ENCODE data around the gene PPP1R26.

Gene PPP1R26

GRCh38 chr9:135442075-135442474 lies 37.5 kb upstream of the PPP1R26 start:
- TF ChIP-seq FOXP2 (optimal IDR thresholded peaks at IDR 0.05; ENCODE audit: borderline replicate concordance, extremely low read depth, extremely low read length, insufficient read depth) (no peak), SIN3A (IDR thresholded peaks at IDR 0.05; ENCODE audit: borderline replicate concordance, insufficient read depth, low read length) (no peak)

GRCh38 chr9:135443797-135444425 lies 35.7 kb upstream of the PPP1R26 start:
- TF ChIP-seq REST (IDR thresholded peaks at IDR 0.05; ENCODE audit: insufficient read depth in 1 of 2, low read depth in 2 of 2, low read length in 2 of 2) = no peak
- TF ChIP-seq FOXP2 (optimal IDR thresholded peaks at IDR 0.05; ENCODE audit: borderline replicate concordance, extremely low read depth, extremely low read length, insufficient read depth) = no peak
- TF ChIP-seq POLR2AphosphoS5 (IDR thresholded peaks at IDR 0.05; ENCODE audit: low read depth, low read length) = no peak
- TF ChIP-seq TAF1 (IDR thresholded peaks at IDR 0.05; ENCODE audit: borderline replicate concordance, insufficient read depth, low read length) = no peak
- no peak for TF ChIP-seq SIN3A (IDR thresholded peaks at IDR 0.05; ENCODE audit: borderline replicate concordance, insufficient read depth, low read length)

GRCh38 chr9:135447126-135447525 lies 32.5 kb upstream of the PPP1R26 start:
- TF ChIP-seq TAF1 (IDR thresholded peaks at IDR 0.05; ENCODE audit: borderline replicate concordance, insufficient read depth, low read length) (no peak), REST (IDR thresholded peaks at IDR 0.05; ENCODE audit: insufficient read depth in 1 of 2, low read depth in 2 of 2, low read length in 2 of 2) (no peak), POLR2AphosphoS5 (IDR thresholded peaks at IDR 0.05; ENCODE audit: low read depth, low read length) (no peak), SIN3A (IDR thresholded peaks at IDR 0.05; ENCODE audit: borderline replicate concordance, insufficient read depth, low read length) (no peak), FOXP2 (optimal IDR thresholded peaks at IDR 0.05; ENCODE audit: borderline replicate concordance, extremely low read depth, extremely low read length, insufficient read depth) (no peak)

- TF ChIP-seq TAF1 (IDR thresholded peaks at IDR 0.05; ENCODE audit: borderline replicate concordance, insufficient read depth, low read length) (no peak), POLR2AphosphoS5 (IDR thresholded peaks at IDR 0.05; ENCODE audit: low read depth, low read length) (no peak), REST (IDR thresholded peaks at IDR 0.05; ENCODE audit: insufficient read depth in 1 of 2, low read depth in 2 of 2, low read length in 2 of 2) (no peak), SIN3A (IDR thresholded peaks at IDR 0.05; ENCODE audit: borderline replicate concordance, insufficient read depth, low read length) (no peak), FOXP2 (optimal IDR thresholded peaks at IDR 0.05; ENCODE audit: borderline replicate concordance, extremely low read depth, extremely low read length, insufficient read depth) (no peak)
These were observed 30.9 kb upstream of the PPP1R26 start for GRCh38 chr9:135448663-135449100.

- TF ChIP-seq REST (IDR thresholded peaks at IDR 0.05; ENCODE audit: insufficient read depth in 1 of 2, low read depth in 2 of 2, low read length in 2 of 2) (no peak), TAF1 (IDR thresholded peaks at IDR 0.05; ENCODE audit: borderline replicate concordance, insufficient read depth, low read length) (no peak), POLR2AphosphoS5 (IDR thresholded peaks at IDR 0.05; ENCODE audit: low read depth, low read length) (no peak), SIN3A (IDR thresholded peaks at IDR 0.05; ENCODE audit: borderline replicate concordance, insufficient read depth, low read length) (no peak), FOXP2 (optimal IDR thresholded peaks at IDR 0.05; ENCODE audit: borderline replicate concordance, extremely low read depth, extremely low read length, insufficient read depth) (no peak)
These were observed 28.6 kb upstream of the PPP1R26 start for GRCh38 chr9:135450956-135451355.
